HG02973 (cell line): Measurements from ENCODE around the gene GANAB.
A peak's percentile ranks its signal among the peaks of the same experiment; 100 is the strongest.
"Not testable (repeated sequence)": the region's sequence is repeated elsewhere in the genome, so short reads cannot be mapped to it uniquely, and the experiment has no call there.

ENCODE experiments used
- ATAC-seq: cut with Tn5 transposase; IDR thresholded peaks from one replicate; pipeline ENCODE4 v1.9.1; 2021; ENCODE audit warnings: moderate library complexity; ENCODE audit not compliant: unreplicated experiment

GANAB gene

DNA sequence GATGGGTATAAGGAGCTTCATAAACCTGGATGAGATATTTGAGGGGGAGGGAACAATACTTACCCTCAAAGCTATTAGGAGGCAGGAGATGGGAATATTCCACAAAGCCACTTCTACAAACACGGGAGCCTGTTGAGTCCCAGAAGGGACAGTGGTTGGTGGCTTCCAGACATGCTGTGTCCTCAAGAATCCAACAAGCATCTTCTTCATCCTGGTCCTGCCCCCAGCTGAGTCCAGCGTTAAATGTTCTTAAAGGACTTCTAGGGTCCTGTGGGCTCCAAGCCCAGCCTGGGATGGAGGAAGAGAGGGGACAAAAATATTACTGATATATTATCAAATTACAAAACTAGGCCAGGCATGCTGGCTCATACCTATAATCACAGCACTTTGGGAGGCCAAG lies 21.0 kb upstream of the GANAB start:
- no peak for ATAC-seq

DNA sequence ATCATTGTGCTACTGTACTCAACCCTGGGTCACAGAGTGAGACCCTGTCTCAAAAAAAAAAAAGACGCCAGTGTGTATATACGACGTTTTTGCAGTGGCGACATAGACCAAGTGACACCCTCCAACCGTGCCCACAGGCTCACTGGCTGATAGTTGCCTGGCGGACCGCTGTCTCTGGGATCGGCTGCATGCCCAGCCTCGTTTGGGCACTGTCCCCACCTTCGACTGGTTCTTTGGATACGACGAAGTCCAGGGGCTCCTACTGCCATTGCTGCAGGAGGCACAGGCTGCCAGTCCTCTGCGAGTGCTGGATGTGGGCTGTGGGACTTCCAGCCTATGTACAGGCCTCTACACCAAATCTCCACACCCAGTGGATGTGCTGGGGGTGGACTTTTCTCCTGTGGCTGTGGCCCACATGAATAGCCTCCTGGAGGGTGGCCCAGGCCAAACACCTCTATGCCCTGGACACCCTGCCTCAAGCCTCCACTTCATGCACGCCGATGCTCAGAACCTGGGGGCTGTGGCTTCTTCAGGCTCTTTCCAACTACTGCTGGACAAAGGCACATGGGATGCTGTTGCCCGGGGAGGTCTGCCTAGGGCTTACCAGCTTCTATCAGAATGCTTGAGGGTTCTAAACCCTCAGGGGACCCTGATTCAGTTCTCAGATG lies 20.0 kb upstream of the GANAB start:
- no peak for ATAC-seq

DNA sequence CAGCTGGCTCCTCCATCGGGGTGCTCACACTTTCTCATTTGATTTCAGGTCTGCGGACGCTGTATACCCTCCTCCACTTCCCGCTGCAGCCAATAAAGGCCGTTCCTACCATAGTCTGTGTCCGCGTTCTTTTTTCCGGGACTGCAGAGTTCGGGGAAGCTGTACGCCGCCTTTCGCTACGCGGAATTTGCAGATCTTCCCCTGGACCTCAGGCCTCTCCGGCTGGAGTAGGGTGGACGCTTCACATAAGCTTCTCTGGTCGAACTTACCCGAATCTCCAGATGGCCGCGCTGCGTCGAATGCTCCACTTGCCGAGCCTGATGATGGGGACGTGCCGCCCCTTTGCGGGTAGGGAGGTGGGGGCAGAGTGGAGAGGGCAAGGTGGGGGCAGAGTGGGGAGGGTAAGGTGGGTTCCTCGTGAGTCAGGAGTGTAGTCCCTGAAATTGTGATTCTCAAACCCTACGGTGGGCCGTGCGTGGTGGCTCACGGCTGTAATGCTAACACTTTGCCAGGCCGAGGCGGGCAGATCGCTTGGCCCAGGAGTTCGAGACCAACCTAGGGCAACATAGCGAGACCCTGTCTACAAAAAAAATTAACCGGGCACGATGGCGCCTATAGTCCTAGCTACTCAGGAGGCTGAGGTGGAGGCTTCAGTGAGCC lies 19.3 kb upstream of the GANAB start:
- peak; percentile 11 for ATAC-seq

DNA sequence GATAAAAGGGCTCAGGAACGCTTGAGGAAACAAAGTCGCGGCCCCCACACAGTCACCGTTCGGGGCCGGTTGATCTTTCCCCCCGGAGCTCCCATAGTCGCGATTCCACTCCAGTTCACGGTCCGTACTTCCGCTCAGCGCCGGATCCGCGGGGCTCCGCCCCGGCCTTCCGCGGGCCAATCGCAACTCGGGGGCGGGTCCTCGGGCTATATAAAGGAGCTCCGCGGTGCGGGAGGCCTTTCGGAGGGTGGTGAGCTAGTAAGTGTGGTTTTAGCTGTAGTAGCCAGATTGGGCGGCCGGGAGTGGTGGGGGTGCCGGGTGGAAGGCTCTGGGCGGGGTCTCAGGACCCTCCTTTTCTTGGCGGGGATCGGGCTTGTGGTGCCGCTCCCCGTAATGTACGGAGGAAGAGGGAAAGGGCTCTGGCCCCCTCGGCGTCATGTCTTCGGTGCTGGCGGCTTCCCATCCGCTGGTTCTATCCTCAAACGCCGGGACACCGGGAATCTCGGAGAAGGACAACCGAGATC lies 18.7 kb upstream of the GANAB start, which contains the start of the genes C11orf98 and CSKMT:
Gene C11orf98 (minus strand): TSS at position 136 of the 524 bp plus-strand sequence. CDS start 41 bp downstream, at position 95.
Gene CSKMT (plus strand): TSS at position 238 of the 524 bp plus-strand sequence. CDS start 568 bp downstream, outside the sequence.
- peak; percentile 79 for ATAC-seq

DNA sequence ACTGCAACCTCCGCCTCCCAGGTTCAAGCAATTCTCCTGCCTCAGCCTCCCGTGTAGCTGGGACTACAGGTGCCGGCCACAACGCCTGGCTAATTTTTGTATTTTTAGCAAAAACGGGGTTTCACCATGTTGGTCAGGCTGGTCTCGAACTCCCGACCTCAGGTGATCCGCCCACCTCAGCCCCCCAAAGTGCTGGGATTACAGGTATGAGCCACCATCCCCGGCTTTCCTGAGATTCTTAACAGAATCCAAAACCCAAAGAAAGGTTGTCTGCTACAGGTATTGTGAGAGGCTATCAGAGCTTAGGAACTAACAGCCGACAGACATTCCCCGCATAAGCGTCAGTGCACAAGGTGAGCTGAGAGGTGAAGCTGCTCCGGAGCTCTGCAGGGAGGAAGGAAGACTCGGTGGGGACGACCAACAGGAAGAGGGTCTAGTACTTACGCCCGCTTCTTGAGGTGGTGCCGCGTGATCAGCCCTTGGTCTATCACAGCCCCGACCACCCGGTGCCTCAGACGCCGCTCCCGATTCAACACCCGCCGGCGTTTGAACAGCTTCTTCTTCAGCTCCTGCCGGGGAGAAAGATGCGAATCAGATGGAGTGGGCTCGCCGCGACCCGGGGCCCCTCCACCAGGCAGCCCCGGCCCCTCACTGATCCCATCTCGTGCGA lies 18.1 kb upstream of the GANAB start:
- peak; percentile 29 for ATAC-seq

DNA sequence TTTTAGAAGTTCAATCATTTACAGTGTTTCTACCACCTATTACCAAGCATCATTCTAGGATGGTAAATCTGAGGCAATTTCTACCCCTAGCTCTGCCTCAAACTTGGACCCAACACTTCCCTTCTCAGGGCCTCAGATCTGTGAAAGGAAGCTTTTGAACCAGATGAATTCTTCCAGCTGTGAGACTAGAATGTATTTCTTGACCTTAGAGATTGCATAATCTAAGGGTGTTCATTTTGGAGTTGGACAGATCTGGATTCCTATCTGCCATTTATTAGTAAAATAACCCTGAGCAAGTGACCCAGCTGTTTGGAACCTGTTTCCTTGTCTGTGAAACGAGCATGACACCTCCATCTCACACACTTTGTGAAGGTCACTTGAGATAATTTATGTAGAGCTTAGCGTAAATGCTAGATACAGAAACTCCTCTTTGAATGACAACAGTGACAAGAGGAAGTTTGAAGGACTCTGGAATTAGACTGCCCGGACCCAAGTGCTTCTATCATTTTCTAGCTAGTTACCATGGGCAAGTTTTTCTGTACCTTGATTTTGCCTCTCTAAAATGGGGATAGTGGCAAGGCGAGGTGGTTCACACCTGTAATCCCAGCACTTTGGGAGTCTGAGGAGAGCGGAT lies 10.5 kb upstream of the GANAB start:
- ATAC-seq: no peak

DNA sequence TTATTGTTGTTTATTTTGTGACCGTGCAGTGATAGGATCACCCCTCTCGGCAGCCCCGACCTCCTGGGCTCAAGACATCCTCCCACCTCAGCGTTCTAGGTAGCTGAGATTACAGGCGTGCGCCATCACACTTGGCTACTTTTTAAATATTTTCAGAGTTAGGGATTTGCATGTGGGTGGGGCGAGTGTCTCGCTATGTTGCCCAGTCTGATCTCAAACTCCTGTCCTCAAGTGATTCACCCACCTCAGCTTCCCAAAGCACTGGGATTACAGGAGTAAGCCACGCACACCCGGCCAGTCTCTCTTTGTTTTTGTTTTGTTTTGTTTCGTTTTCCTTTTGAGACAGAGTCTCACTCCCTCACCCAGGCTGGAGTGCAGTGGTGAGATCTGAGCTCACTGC lies 7.9 kb upstream of the GANAB start:
- ATAC-seq: no peak

DNA sequence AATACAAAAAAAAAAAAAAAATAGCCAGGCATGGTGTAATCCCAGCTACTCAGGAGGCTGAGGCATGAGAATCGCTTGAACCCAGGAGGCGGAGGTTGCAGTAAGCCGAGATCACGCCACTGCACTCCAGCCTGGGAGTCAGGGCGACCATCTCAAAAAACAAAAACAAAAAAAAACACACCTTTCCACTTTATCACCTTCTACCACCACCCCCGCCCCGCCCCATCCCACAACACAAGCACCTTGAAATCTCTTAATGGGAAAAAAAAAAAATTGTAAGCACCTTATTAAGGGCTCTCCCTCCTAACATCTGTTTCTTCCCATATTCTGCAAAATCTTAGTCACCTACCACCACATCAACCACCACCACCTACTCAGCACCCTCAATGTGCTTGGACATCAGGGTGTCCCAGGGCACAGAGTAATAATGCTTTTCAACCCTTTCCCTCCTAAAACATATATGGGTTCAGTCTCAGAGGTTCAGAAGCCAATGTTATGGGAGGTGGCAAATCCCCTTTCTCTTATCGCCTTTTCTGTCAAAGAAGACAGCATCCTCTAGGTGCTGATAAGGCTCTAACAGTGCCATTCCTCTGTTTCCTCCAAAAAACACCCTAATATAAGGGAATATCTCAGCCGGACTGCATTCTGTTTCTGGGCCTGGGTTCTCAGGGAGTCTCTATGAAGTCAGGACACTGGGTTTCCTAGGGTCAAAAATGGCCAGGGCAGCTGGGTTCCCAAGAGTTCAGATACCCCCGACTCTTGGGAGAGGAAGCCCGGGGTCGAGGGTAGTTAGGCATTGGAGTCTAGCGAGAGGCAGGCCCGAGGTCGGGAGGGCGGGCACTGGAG lies 6.0 kb upstream of the GANAB start:
- ATAC-seq: peak; percentile 25

DNA sequence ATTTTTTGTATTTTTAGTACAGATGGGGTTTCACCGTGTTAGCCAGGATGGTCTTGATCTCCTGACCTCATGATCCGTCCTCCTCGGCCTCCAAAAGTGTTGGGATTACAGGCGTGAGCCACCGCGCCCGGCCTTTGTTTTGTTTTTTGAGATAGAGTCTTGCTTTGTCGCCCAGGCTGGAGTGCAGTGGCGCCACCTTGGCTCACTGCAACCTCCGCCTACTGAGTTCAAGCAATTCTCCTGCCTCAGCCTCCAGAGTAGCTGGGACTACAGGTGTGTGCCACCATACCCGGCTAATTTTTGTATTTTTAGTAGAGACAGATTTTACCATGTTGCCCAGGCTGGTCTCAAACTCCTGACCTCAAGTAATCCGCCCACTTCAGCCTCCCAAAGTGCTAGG lies 3.9 kb upstream of the GANAB start:
- ATAC-seq: not testable (repeated sequence)

DNA sequence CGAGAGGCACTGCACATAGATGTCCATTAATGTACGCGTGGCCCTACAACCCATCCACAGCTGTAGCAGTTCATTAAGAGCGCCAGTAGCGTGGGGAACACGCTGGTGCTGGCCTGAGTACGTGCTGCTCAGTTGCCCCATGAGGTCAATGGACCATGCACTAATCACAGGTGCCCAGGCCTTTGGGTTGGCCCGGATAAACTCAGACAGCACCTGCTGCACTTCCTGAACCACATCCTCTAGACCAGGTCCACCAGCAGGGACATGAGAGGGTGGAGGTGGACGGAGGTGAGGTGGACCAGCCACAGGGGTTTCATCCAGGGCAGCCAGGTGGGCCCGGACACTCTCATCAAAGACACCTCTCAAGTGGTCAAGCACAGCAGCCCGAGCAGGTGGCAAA lies 3.1 kb upstream of the GANAB start:
- no peak for ATAC-seq

DNA sequence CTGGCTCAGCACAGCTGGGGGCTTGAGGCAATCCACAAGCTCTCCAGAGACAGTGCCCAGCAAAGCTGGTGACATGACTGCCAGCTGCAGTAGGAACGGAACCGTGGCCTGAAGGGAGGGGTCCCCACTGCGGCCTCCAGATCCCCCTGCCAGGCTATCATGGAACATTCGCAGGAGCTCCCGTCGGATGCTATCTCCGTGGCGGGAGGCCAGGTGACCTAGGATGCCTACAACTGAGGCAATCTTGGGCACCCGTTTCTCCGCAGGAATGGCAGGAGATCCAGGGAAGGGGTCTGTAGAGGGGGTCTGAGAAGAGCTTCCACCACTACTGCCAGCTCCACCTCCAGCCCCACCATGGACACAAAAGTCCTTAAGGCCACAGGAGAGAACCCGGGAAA lies 2.6 kb upstream of the GANAB start:
- ATAC-seq: no peak

DNA sequence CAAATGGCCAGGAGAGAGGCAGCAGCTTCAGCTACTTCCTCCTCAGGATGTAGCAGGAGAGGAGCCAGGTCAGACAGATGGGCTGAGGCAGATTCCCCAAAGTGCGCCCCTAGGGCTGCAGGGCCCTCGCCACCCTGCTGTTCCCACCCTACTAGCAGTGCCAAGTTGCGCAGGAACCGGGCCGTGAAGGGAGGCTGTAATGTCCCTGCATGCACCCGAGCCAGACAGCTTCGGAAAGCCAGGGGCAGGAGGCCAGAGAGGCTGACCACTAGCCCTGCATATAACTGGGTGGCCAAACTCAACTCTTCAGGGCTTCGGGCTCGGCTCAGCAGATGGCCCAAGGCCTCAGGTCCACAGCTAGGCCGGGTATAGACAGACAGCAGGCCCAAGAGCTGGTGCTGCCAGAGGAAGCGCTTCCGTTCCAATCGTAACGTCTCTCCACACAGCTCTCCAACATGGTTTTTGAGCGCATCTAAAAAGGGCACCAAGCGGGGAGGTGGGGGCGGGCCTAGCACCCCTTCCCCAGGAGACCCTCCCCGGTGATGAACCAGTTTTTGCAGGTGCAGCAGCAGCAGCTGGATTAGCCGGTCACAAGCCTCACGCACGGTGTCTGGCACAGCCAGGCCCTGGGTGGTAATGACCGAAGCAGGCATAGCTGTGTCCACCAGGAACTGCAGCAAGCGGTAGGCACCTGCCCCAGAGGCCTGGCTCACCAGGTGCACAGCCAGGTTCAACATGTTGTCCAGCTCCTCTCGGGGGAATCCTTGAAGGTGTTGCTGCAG lies 2.0 kb upstream of the GANAB start:
- no peak for ATAC-seq

DNA sequence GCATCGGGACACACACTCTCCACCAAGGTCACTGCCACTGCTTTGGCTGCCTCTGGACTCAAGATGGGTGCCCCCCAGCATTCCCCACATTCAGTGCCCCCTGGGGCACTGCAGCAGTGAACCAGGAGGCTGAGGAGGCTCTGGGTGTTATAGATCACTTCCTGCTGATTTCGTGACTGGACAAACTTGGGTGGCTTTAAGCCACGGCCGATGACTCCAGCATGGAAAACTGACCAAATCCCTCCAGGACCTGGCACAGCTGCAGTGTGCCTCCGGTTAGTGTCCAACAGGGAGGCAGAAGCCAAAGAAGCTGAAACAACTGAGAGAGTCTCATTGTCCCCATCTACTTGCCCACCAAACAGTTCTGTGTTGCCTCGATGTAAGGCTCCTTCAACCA lies 1.2 kb upstream of the GANAB start:
- ATAC-seq: no peak

DNA sequence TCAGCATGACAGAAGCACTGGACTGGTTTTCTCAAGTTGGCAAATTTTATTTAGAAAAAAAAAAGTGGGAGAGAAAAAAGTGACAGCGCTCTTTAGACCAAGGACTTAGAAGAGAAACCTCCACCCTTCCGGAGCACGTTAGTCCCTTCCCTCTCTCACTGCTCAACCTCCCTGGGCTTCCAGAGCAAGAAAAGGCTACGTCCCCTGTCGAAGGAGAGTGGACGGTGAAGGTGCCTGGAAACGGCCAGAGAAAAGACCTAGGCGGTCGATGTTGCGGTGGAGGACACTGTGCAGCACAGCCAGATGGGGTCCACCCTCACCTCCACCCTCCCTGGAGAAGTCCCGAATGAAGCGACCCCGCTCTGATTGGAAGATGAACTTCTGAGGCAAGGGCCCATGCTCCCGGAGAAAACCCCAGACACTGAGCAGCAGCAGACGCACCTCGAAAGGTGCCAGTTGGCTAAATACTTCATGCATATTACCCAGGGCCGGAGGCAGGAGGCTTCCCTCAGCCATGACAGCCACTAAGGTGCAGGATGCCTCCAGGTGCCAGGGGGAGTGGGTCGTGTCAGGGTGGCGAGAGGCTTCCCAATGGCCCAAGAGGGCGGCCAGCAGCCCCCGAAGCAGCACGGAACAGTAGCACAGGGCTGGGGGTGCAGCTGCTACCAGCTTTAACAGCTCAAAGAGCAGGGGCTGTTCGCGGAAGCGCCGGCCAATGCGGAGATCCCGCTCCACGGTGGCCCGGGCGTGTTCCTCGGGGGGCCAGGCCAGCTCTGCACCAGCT lies 604 bp upstream of the GANAB start:
- ATAC-seq: no peak

DNA sequence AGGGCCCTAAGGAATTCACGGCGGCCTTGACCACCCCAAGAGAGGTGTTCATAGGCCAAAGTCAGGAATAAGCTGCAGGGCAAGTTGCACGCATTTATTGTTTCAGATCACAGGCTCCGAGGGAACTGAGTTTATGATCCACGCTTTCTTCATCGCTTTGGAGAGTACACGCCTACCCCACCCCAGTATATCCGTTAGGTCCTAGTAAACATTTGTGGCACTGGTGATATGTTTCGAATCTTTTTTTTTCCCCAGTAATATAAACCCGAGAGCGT lies 805 bp downstream of the GANAB start:
- ATAC-seq: no peak

DNA sequence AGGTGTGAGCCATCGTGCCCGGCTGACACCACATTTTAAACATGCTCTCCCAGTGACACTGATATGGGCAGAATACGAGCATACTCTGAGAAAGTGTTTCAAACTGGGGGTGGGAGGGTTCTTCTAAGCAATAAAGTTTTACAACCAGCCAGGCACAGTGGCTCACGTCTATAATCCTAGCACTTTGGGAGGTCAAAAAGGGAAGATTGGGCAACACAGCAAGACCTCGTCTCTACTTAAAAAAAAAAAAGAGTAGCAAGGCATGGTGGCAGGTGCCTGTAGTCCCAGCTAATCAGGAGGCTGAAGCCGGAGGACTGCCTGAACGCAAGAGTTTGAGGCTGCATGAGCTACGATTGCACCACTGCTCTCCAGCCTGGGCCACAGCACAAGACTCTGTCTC lies 2.2 kb downstream of the GANAB start:
- no peak for ATAC-seq

DNA sequence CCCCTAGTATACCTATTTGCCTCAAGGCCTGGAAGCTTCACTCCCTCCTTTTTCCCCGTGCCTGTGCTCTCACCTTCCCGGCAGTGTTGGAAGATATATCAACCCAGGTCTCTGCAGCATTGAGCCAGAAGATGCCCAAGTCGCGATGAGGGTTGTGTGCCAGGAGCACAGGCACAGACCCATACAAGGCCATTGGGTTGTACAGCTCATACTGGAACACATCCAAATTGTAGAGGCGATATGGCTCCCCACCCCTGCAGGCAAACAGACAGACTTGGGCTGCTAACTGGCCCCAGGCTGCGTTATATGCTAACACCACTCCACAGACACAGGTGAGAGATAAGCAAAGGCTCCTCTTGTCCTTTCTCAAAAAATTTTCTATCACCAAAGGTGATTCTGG lies 13.9 kb downstream of the GANAB start:
- no peak for ATAC-seq

DNA sequence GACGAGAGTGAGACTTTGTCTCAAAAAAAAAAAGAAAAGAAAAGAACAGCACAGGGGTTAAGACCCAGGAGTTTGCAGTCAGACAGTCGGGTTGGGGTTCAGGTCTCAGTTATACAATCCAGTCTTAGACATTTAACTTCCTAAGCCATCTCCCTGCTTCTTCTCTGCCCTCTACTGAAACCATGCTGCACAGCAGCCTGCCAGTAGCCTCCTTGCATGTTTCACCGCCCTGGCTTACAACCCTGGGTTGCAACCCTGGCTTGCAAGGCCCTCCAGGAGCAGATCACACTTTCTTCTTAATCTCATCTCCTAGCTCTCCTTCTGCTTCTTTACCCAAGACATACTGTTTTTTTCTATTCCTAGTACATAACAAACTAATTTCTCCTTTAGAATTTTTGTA lies 18.7 kb downstream of the GANAB start:
- no peak for ATAC-seq

DNA sequence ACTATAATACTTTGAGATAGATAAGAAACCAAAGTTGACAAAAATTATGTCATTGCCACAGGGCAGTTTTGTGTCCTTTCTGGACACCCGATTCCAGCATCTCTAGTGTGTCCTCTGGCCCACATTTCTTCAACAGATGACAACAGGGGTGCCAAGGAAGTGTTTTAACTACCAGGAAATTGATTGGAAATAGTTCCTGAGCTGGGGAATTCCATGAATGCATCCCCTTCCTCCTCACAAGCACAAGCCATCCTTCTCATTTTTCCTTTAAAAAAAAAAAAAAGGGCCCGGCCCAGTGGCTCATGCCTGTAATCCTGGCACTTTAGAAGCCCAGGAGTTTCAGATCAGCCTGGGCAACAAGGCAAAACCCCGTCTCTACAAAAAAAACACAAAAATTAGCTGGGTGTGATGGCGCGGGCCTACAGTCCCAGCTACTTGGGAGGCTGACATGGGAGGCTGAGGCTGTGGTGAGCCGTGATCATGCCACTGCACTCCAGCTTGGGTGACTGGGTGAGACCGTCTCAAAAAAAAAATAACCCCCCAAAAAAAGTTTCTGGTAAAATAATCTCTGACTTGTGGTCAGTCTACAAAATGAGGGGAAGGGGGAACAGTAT lies 23.8 kb downstream of the GANAB start:
- no peak for ATAC-seq
